Stomach (tissue), 9 donors: ENCODE measurements around the gene ADGRG2. TPM values are rescaled to one million over a fixed set of nuclear protein-coding genes. Genes with fewer than 3 reads are reported as not detected.

Experiments
- DNase-seq, 2 donors: peaks; one replicate each; pipeline versions ENCODE4 v3.0.0 to v3.0.0-alpha.2; 2013 to 2019
- H3K27ac ChIP-seq, 5 donors: fragments of 200-600 bp in 4 of 5; sonication (generic) in 4 of 5; one replicate each; pipeline ENCODE4 v1.5.1; 2013 to 2019; ENCODE audit warnings: mild to moderate bottlenecking in 1 of 5, moderate library complexity in 1 of 5
- H3K27me3 ChIP-seq, 3 donors: fragments of 200-600 bp; sonication (generic); one replicate each; pipeline ENCODE4 v1.5.1; 2017 to 2019; ENCODE audit warnings: mixed run types in 1 of 3
- H3K36me3 ChIP-seq, 4 donors: fragments of 200-600 bp; sonication (generic); 1 replicate in 3 of 4; 2 replicates in 1 of 4; pipeline ENCODE4 v1.5.1; 2016 to 2019
- H3K4me1 ChIP-seq, 4 donors: fragments of 200-600 bp; sonication (generic); one replicate each; pipeline ENCODE4 v1.5.1; 2016 to 2019
- H3K4me3 ChIP-seq, 4 donors: fragments of 200-600 bp; sonication (generic) in 3 of 4; one replicate each; pipeline ENCODE4 v1.5.1; 2016 to 2019; ENCODE audit warnings: mild to moderate bottlenecking in 1 of 4
- H3K9me3 ChIP-seq, 4 donors: fragments of 200-600 bp; sonication (generic); one replicate each; pipeline ENCODE4 v1.5.1; 2016 to 2019
- CTCF ChIP-seq, 7 experiments: fragments of 450-650 bp in 4 of 7; fragments of 200-600 bp in 3 of 7; sonication (generic) in 3 of 7; IDR thresholded peaks; one replicate each; pipeline ENCODE4 v1.5.1; 2016 to 2019; ENCODE audit warnings: antibody characterized with exemption in 7 of 7, control low read depth in 2 of 7, mild to moderate bottlenecking in 1 of 7
- EP300 ChIP-seq: sonication (generic); formaldehyde crosslinking; IDR thresholded peaks from one replicate; pipeline ENCODE4 v1.6.1; 2017; ENCODE audit warnings: antibody characterized with exemption
- POLR2A ChIP-seq, 4 donors: fragments of 450-650 bp; IDR thresholded peaks; one replicate each; pipeline ENCODE4 v1.6.1; 2016; ENCODE audit warnings: antibody characterized with exemption in 4 of 4, control low read depth in 2 of 4, mild to moderate bottlenecking in 1 of 4, moderate library complexity in 1 of 4
- POLR2AphosphoS5 ChIP-seq, 3 donors: sonication (generic); formaldehyde crosslinking; IDR thresholded peaks; one replicate each; pipeline ENCODE4 v1.6.1; 2016; ENCODE audit warnings: antibody characterized with exemption in 3 of 3
- WGBS, 5 donors: extraction: QIAGEN DNeasy Blood & Tissue Kit in 3 of 5; methylation state at CpG; one replicate each; pipeline versions ENCODE4 v1.1.5 to v1.1.7; 2013 to 2018; 5-methylcytosine and 5-hydroxymethylcytosine counted together
- intact Hi-C: fragments of 100-400 bp; cut with DNase I; formaldehyde crosslinking; loops from one replicate; pipeline ENCODE4 v1.15.1; 2023; ENCODE audit warnings: low total_unique reads
- polyA plus RNA-seq, 3 donors: library from polyadenylated mRNA; stranded (reverse); fragments of 200-250 nt; gene quantifications; one replicate each; pipeline ENCODE4 v1.2.3, GENCODE V29; 2013
- total RNA-seq, 5 donors: library from RNA; depleted of rRNA; stranded (reverse); fragments of >200 nt; gene quantifications; one replicate each; pipeline versions ENCODE4 v1.1.0 to v1.2.3, GENCODE V29; 2014 to 2016
- donor health status: healthy with polysubstance abuse.
- donor health status: Bipolar disorder and iron deficiency.
- donor health status: healthy.

Gene ADGRG2
- total and polyA plus RNA-seq, 8 donors: 0.29 to 25.0 (median 1.4) TPM

DNA sequence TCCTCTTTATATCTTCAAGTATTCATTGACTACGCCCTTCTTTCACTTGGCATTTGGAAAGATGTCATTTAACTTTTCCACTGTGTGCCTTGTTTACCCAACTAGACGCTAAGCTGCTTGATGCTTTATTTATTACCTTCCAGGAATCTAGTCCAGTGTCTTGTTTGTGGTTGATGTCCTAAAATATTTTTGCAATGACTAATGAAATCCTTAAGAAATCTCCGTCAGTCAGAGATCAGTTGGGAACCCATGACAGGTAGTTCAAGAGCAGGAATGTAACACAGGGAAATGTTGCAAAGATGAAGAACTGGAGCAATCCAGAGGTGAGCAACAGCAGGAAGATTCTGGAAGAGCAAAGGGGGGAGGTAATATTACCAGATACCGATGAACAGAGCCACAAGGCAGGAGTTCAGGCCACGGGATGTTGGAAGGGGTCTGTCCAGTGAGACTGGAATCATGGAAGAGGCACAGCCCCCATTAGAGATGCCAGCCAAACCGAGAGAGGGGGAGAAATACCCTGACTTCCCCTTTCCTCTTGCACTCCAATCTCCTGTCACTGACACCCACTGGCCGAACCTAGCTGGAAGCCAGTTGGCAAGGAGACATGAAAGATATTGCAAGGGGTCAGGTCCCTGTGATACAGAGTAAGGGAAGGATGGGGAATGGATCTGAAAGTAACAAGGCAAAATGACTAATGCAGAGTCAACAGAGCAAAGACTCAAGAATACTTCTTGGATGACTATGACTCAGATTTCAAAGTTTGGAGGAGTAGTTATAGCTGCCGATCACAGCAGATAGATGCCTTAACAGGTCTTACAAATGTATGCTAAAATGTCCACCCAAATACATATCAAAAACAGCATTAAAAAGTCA is 75.7 kb downstream of the ADGRG2 start:
- TF ChIP-seq CTCF (IDR thresholded peaks at IDR 0.05) (no peak), EP300 (no peak), POLR2A (IDR thresholded peaks at IDR 0.05) (no peak), POLR2AphosphoS5 (IDR thresholded peaks at IDR 0.05) (no peak)
- WGBS, 5 donors: 65 to 78% (median 74%) methylated on average over 8 of the region's 8 CpGs
- intact Hi-C loops: no loop called here
- no peak overlapping the region for H3K27ac ChIP-seq
- no peaks in the 10 kb centered on the region for H3K36me3 ChIP-seq
- DNase-seq: no peak
- no peaks in the 10 kb centered on the region for H3K27me3 ChIP-seq
- H3K4me3 ChIP-seq: no peak overlapping the region
- H3K9me3 ChIP-seq: no peaks in the 10 kb centered on the region
- H3K4me1 ChIP-seq: no peaks in the 10 kb centered on the region

GRCh38 chrX:19040373-19040772 is 81.9 kb downstream of the ADGRG2 start:
- Histone ChIP-seq H3K27ac (no peak overlapping the region), H3K36me3 (no peaks in the 10 kb centered on the region), H3K9me3 (no peaks in the 10 kb centered on the region), H3K27me3 (no peaks in the 10 kb centered on the region), H3K4me1 (no peaks in the 10 kb centered on the region), H3K4me3 (no peak overlapping the region)
- WGBS, 5 donors: 17 to 24% (median 21%) methylated on average over 3 of the region's 3 CpGs
- TF ChIP-seq EP300 (no peak), POLR2AphosphoS5 (IDR thresholded peaks at IDR 0.05) (no peak), POLR2A (IDR thresholded peaks at IDR 0.05) (no peak), CTCF (IDR thresholded peaks at IDR 0.05) (peak in 1 of 7 experiments; percentile 38)
- intact Hi-C loops: no loop called here
- DNase-seq: no peak

DNA sequence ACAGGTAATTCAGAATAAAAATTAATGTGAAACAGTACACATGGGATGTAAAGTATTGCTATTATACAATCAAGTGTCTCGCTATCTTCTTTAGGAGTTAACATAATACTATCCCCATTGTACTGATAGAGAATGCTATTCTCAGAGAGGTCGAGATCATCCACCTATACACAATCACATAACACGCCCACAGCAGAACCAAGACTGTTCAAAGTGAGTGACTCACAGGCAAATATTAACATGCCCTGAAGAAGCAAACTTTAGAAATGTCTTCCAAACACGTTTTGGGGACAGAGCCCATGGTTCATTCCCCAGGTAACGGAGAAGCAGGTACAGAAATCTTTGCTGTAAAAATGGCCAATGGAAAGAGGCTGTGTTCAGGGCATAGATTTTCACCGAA is 88.2 kb downstream of the ADGRG2 start:
- no peaks in the 10 kb centered on the region for H3K27me3 ChIP-seq
- TF ChIP-seq POLR2AphosphoS5 (IDR thresholded peaks at IDR 0.05) (no peak), CTCF (IDR thresholded peaks at IDR 0.05) (no peak), EP300 (no peak), POLR2A (IDR thresholded peaks at IDR 0.05) (no peak)
- no peak overlapping the region for H3K4me3 ChIP-seq
- no peak for DNase-seq
- H3K36me3 ChIP-seq: no peaks in the 10 kb centered on the region
- intact Hi-C loops: no loop called here
- H3K9me3 ChIP-seq: no peaks in the 10 kb centered on the region
- H3K27ac ChIP-seq: no peak overlapping the region
- 61 to 72% (median 67%) methylated on average over 6 of the region's 6 CpGs for WGBS, 5 donors
- H3K4me1 ChIP-seq: no peaks in the 10 kb centered on the region

DNA sequence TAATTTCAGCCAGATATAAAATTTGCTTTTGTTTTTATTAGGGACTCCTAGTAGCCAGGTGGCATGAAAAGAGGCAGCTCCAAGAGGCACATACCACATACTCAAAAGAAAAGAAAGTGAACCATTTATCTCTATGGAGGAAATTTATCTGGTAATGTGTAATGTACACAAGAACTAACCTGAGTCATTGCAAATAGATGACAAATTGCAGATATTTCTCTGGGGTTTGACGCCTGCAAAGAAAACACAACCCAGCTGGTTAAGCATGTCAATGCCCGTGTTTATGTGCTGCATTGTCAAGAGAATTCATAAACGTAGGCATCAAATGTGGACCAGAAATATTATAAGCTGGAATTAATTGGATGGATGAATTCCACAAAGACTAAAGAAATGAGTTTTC is 91.5 kb downstream of the ADGRG2 start:
- H3K36me3 ChIP-seq: no peaks in the 10 kb centered on the region
- no peak overlapping the region for H3K27ac ChIP-seq
- H3K4me1 ChIP-seq: no peaks in the 10 kb centered on the region
- TF ChIP-seq POLR2AphosphoS5 (IDR thresholded peaks at IDR 0.05) (no peak), POLR2A (IDR thresholded peaks at IDR 0.05) (no peak), CTCF (IDR thresholded peaks at IDR 0.05) (no peak), EP300 (no peak)
- intact Hi-C loops: no loop called here
- no peaks in the 10 kb centered on the region for H3K9me3 ChIP-seq
- DNase-seq: peak in 1 of 2 donors; percentile 45
- H3K27me3 ChIP-seq: no peaks in the 10 kb centered on the region
- 32 to 77% (median 49%) methylated on average over 3 of the region's 3 CpGs for WGBS, 5 donors
- no peak overlapping the region for H3K4me3 ChIP-seq
